ENCODE results near the gene DNAJC11.

Gene DNAJC11

DNA sequence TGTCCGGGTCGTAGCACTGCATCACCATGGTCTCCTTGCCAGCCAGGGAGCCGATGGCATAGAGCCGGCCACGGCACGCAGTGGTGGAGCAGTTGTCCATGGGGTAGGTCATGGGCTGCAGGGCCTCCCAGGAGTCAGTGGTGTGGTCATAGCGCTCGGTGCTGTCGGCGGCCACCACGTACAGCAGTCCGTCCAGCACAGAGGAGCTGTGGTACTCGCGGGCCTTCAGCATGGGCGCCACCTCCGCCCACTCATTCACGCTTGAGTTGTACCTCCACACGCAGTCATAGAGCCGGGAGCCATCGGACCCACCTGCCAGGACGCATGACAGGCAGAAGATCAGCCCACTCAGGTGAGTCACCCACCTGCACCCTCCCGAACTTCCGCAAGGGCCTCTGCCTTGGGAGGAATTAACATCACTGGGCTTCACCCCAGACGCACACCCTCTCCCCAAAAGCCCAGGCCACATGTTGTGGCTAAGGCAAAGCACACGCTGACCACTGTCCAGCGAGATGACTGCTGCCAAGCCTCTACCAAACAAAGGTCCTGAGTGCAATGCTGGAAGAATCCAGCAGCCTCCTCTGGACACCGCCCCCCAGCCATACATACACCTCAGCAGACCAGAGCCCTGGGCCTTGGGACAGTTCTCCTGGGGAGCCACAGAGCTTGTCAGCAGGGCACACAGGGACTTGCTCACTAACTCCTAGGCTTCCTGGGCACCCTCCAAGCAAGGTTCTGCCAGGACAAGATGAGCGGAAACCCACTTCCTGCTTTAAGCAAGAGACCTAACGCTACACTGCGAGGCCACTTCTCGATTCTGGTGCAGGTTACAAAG lies 102.3 kb downstream of the DNAJC11 start:
- no peak for DNase-seq (ENCODE audit: low read depth)

DNA sequence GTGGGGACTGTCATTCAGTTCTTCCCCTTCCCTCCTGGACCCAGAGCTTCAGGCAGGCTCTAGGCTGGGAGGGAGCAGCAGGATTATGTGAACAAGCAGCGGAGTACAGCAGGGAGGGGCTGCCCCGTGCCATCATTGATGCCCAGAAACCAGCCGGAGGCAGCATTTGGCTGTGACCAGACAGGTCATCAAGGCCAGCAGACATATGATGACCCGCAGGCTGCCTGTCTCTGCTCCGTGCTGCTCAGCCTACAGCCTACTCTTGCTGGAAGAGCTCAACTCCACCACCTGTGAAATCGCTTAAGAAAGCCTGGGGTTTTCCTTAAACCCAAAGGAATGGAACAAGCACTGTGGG lies 103.9 kb downstream of the DNAJC11 start:
- no peak for DNase-seq (ENCODE audit: low read depth)

DNA sequence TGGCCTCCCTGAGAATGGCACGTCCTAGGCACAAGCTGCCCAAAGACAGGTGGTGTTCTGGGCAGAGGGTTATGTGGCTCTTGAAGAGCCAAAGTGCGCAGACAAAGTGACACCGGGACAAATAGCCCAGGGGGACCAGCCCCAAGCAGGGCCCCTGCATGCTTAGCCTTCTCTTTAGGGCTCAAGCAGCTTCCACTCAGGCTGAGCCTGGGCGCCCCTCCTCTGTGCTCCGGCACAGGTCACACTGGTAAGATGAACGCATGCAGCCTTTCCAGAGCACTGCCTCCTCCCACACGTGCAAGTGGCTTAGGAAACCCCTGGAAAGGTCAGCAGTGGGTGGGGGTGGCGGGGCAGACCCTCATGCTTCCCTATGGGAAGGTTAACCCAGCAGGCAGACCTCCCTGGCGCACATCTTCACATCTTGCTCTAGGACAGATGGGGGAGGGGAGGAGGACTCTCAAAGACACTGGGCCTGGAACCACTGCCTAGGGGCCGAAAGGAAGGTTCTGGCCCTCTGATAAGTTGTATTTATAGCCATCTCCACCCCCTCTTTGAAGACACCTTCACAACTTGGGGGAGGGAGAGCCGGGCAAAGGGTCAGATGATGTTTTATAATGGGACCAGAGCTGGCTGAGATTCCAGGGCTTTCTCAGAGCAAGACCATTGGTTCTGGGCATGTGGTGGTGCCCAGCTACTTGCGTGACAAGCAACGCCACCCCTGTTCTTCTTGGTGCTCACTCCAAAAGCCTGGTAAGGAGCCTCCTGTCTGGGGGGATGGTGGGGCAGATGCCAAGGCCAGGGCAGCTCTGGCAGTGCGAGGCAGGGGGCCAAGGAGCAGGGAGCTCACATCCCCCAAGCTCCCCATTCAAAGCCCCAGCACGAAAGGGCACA lies 104.5 kb downstream of the DNAJC11 start:
- DNase-seq (ENCODE audit: low read depth), result no peak

DNA sequence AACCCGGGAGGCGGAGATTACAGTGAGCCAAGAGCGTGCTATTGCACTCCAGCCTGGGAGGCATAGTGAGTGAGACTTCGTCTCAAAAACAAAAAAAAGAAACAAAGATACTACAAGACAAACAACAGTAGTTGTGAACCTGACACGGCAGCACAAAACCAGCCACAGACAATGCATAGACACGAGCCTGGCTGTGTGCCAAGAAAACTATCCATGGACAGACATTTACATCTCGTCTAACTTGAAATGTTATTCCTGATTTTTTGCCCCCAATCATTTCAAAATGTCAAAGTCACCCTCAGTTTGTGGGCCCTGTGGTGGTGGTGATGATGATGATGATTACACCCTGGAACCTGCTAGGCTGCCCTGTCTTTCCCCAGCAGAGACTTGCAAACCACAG lies 105.3 kb downstream of the DNAJC11 start:
- no peak for DNase-seq (ENCODE audit: low read depth)

GRCh38 chr1:6594977-6595740 lies 106.5 kb downstream of the DNAJC11 start:
- DNase-seq (ENCODE audit: low read depth), result no peak

DNA sequence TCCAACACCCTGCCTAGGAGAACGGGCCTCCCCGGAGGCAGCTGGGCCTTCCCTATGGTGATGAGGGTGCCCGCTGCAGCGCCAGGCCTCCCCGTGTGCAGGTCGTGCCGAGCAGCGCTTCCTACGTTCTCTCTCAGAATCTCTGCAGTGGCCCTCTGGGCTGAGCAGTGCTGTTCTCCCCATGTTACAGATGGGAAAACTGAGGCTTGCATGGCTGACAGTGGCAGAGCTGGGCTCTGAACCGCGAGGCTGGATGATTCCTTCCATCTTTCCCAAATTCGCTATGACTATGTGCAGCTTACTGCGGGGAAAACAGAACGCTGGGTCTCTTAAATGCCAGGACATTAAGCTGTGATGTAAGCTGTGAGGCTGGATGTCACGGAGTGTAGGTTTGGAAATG lies 107.8 kb downstream of the DNAJC11 start:
- DNase-seq (ENCODE audit: low read depth), result no peak

DNA sequence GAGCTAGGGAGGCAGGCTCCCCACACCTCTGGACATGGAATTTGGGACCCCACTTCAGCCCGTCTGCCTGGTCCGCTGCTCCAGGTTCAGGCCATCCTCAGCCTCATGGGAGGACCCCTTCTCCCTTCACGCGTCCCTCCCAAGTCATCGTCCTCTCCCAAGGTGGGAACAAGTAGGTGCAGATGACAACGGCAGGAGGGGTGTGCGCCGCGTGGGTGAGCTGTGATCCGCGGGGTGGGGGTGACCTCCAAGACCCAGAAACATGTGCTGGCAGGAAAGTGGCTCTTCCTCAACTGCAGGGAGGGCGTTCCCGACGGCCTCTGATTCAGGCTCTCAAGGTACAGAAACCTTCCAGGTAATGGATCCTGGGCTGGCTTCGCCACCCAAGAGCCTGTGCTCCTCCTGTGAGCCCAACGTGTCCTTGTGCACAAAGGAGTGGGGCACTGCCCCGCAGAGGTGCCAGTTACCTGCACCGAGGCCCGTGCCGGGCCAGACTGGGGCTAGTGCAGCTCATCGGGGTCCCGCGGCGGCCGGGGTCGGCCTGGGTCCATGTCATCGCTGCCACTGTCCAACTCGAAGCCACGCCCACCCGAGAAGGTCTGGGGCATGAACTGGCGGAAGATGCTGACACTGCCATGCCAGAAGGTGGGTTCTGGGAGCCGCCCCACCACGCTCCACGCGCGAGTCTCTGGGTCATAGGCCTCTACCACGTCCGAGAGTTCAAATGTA lies 108.6 kb downstream of the DNAJC11 start:
- DNase-seq (ENCODE audit: low read depth), result no peak

DNA sequence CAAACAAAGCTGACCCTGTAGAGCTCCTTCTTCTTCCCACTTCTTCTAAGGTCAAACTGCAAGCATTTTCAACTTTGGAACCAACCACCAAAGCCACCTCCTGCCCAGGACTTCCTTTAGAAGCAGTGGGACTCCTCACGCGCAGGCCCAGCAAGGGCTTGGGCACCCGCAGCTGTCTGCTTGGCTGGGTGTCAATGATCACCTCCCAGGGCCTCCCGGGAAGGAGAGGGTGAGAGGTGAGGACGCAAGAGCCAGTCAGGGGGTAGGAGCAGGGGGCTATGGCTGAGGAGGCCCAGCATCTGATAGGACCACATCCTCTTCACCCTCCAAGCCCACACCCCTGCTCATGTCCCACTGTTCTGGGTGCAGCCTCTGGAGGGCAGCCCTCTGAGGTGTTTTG lies 109.2 kb downstream of the DNAJC11 start:
- no peak for DNase-seq (ENCODE audit: low read depth)

DNA sequence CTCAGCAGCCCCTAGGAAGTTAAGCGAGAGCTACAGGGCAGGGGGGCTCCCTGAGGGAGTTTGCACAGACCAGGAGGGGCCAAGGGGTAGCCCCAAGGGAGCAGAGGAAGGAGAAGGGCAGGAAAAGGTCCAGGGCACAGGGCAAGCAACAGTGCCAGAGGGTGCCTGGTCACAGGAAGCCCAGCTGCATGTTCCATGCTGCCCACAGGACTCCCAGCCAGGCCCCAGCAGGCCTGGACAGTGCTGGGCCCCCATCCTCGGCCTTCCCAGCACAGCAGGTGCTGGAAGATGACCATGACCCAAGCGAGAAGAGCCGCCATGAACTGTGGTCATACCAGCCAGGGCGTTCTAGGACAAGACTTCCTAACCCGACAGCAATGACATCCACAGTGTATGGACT lies 110.0 kb downstream of the DNAJC11 start:
- DNase-seq (ENCODE audit: low read depth), result no peak

DNA sequence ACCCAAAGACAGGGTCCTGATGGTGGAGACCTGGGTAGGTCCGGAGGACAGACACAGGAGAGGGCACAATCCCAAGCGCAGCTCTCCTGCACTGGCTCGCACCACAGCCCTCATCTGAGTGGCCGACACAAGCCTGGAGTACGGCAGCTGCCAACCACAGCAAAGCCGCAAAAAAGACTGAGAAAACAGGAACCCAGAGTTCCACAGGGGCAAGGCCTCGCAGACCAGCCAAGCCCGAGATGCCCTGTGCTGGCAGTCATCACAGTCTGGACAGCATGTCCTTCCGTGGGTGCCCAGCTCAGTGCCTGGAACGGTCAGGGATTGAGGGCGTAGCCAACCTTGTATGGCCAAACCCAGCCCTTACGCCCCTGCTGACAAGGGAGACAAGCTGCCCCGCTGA lies 110.4 kb downstream of the DNAJC11 start:
- no peak for DNase-seq (ENCODE audit: low read depth)

- DNase-seq (ENCODE audit: low read depth), result no peak
Observed at GRCh38 chr1:6590046-6590445, 111.6 kb downstream of the DNAJC11 start.

DNA sequence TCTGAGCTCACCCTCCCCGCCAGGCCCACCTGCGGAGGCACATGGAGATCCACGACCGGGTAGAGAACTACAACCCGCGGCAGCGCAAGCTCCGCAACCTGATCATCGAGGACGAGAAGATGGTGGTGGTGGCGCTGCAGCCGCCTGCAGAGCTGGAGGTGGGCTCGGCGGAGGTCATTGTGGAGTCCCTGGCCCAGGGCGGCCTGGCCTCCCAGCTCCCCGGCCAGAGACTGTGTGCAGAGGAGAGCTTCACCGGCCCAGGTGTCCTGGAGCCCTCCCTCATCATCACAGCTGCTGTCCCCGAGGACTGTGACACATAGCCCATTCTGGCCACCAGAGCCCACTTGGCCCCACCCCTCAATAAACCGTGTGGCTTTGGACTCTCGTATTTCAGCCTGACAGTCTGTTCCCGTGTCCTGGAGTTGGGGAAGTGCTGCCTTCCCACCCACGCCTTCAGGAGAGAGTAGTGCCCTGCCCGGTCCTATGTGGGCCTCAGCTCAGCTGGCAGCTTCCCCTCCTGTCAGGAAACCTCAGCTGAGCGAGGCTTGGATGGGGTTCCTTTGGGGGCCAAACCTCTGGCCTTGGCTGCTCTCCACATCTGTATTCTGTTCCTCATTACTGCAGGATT lies 112.6 kb downstream of the DNAJC11 start:
- no peak for DNase-seq (ENCODE audit: low read depth)

GRCh38 chr1:6588128-6588892 lies 113.3 kb downstream of the DNAJC11 start:
- no peak for DNase-seq (ENCODE audit: low read depth)

- no peak for DNase-seq (ENCODE audit: low read depth)
Observed at GRCh38 chr1:6587261-6588005, 114.2 kb downstream of the DNAJC11 start.

DNA sequence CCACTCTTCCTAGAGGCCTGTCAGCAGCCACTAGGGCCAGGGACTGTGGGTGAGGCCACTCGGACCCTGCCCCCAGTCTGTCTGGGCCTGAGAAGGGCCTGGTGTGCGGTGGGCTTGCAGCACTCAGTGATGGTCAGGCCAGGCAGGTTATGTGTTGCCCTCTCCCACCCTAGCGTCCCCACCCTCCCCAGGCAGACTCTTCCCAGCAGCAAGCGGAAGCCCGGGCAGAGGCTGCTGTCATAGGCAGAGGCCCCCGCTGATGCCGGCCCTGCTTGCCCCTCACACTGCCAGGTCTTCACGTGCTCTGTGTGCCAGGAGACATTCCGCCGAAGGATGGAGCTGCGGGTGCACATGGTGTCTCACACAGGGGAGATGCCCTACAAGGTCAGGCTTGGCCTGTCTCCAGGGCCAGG lies 115.2 kb downstream of the DNAJC11 start:
- DNase-seq (ENCODE audit: low read depth), result no peak

GRCh38 chr1:6585841-6586240 lies 115.8 kb downstream of the DNAJC11 start:
- DNase-seq (ENCODE audit: low read depth), result no peak

GRCh38 chr1:6585081-6585722 lies 116.4 kb downstream of the DNAJC11 start:
- DNase-seq (ENCODE audit: low read depth), result no peak
